LoVo (cell line): ENCODE results near the gene YARS1.

Source experiments
- DNase-seq: peaks from one replicate; pipeline ENCODE4 v3.0.0-alpha.2; 2016; ENCODE audit warnings: low spot score

Gene YARS1

DNA sequence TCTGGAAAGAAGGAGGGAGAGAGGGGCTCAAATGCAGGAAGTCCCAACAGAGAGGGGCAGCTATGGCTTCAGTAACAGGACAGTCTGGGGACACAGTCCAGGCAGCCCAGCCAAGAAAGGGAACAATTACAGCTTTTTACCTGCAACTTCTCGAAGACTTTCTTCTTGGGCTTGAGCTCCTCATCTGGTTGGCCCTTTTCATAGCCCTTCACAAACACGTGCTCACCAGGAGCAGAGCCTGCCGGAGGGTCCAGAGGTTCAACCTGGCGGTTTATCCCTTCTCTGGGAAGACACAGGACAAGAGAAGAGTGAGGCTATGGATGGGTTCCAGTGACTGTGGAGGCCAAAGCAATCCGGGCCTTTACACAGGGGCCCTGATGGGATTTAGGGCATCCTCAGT, 37.9 kb downstream of the YARS1 start:
- no peak for DNase-seq

GRCh38 chr1:32775640-32776337, 41.4 kb downstream of the YARS1 start:
- no peak for DNase-seq

- DNase-seq: no peak
Measured at GRCh38 chr1:32774950-32775634, 42.1 kb downstream of the YARS1 start.

- no peak for DNase-seq
Measured at GRCh38 chr1:32774464-32774808, 42.7 kb downstream of the YARS1 start.

DNA sequence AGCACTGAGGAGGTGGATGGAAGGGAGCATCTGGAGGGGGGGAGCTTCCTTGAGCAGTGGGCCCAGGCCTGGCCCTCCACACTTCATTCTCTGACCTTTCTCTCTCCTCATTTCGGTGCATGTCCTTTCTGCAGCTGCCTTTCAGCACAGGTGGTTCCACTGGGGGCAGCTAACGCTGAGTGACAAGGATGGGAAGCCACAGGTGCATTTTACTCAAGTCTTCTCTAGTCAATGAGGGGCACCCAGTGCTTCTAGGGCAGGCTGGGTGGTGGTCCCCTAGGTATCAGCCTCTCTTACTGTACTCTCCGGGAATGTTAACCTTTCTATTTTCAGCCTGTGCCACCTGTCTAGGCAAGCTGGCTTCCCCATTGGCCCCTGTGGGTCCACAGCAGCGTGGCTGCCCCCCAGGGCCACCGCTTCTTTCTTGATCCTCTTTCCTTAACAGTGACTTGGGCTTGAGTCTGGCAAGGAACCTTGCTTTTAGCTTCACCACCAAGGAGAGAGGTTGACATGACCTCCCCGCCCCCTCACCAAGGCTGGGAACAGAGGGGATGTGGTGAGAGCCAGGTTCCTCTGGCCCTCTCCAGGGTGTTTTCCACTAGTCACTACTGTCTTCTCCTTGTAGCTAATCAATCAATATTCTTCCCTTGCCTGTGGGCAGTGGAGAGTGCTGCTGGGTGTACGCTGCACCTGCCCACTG, 43.2 kb downstream of the YARS1 start:
- DNase-seq: no peak

DNA sequence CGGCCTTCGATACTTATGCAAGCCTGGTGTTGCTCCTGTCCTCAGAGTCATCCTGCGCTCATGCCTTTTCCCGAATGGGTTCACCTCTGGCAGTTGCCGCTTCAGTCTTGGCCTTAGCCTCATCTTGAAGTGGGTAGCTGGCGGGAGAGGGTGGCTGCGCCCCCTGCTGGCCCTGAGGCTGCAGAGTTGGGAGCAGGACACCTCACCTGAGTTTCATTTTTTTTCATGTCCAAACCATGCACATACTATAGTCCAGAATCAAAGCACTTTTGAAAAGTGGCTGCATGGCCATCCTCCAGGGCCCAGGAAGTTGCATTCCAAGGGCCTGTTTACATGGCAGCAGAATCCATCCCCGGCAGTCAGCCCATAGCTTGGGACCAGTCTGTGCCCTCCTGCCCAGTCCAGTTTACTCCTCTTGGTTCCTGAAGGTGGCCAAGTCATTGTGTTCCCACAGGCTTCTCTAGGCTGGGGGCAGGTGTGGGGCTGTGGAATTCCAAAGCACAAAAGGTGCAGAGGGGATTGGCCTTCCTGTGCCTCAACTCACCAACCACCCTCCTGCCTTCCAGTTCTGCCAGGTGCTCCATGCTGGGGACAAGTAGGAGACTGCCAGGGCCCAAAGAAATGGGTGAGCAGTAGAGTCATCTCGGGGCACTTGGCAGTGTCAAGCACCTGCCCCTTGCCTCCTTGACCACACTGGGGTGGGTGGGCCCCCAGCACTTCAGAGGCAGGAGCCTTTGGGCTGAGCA, 44.0 kb downstream of the YARS1 start:
- DNase-seq: peak; percentile 66

GRCh38 chr1:32772281-32773017, 44.7 kb downstream of the YARS1 start:
- DNase-seq: no peak

- DNase-seq: no peak
Measured at GRCh38 chr1:32771561-32772280, 45.4 kb downstream of the YARS1 start.

GRCh38 chr1:32770741-32771548, 46.2 kb downstream of the YARS1 start:
- DNase-seq: no peak

DNA sequence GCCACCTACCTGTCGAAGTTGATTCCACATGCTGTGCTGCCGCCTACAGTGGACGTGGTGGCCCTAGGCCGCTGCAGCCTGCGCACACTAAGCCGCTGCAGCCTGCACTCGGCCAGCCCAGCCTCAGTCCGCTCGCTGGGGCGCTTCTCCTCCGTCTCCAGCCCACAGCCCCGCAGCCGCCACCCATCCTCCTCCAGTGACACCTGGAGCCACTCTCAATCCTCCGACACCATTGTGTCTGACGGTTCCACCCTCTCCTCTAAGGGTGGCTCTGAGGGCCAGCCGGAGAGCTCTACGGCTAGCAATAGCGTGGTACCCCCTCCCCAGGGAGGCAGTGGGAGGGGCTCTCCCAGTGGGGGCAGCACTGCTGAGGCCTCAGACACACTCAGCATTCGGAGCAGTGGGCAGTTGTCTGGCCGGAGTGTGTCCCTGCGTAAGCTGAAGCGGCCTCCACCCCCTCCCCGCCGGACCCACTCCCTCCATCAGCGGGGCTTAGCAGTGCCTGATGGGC, 46.9 kb downstream of the YARS1 start:
- DNase-seq: no peak

- DNase-seq: no peak
Measured at GRCh38 chr1:32769524-32770220, 47.5 kb downstream of the YARS1 start.

- no peak for DNase-seq
Measured at GRCh38 chr1:32768110-32768850, 48.9 kb downstream of the YARS1 start.

GRCh38 chr1:32767641-32768040, 49.5 kb downstream of the YARS1 start:
- no peak for DNase-seq

GRCh38 chr1:32767156-32767555, 50.0 kb downstream of the YARS1 start:
- DNase-seq: no peak

GRCh38 chr1:32766328-32766972, 50.7 kb downstream of the YARS1 start:
- no peak for DNase-seq

DNA sequence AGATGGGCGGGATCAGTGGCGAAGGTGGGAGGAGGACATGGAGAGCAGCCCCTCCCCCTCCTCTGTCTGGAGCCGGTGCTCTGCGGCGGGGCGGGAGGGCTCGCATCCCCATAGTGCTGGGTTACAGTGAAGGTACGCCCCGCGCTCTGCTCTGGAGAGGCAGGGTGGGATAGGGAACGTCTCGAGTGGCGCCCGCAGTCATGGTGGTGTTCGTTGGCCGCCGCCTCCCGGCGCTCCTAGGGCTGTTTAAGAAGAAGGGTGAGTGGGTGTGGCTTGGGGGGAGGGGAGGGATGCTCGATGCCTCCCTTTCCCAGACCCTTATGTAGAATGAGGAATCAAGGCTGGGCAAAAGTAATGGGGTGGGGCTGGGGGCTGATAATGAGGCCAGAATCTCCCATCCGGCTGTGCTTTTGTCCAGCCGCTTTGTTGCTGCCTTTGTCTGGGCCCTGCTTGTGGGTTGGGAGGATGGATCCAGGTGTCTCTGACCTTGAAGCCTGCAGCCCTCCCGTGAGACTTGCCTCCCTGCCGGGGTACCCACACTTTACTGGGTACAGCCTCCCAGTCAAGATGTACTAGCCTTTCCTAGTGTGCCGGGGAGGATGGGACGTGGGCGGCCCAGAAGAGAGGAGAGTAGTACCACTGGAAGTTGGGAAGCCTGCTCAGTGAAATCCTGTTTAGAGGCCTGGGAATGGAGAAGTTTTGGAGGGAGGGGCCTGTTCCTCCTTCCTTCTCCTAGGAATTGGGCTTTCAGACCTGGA, 51.4 kb downstream of the YARS1 start:
- no peak for DNase-seq

DNA sequence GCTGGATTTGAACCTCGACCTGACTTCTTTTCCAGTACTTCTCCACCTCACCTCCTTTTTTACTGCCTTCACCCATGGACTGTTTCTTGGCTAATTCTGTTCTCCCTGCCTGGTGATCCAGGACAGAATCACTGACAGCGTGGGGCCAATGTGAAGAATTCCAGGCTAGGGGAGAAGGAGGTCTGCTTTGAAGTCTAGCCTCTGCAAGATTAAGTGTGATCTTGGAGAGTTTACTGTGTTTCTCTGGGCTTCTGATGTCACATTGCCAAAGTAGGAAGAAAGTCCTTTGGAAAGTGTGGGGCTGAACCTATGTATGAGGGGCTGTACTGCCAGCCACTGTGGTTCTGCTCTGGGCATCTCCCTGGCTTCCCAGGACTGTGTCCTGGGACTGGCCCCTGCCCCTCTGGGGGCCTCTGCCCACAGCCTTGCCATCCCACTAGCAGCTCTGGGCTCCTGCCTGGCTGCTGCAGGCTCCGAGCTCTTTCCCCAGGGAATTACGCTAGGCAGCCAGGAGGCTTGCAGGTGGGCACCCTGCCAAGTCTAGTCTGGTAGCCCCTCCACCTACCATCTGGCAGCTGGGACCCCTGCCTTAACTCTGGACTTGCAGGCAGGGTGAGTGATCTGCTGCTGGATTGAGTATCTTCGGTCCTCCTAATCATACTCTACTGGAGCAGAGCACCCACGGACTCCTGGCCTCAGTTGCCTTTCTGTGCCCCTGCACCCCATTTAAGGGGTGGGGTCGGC, 52.2 kb downstream of the YARS1 start:
- no peak for DNase-seq
